ENCODE results near the gene ITPRIPL1. TPM values are rescaled to one million over a fixed set of nuclear protein-coding genes. Genes with fewer than 3 reads are reported as not detected.

The ITPRIPL1 gene
- total and polyA plus RNA-seq, 2 of the 8 experiments (the other 6 are each of a cell fraction or from before 2014, with no cell fraction given), result 10.6 to 16.1 TPM

- TF ChIP-seq CHD7 (IDR thresholded peaks at IDR 0.05; ENCODE audit: insufficient replicate concordance, low read length), result no peak
- TF ChIP-seq CBX5 (IDR thresholded peaks at IDR 0.05; ENCODE audit: low read depth, low read length), result no peak
- no peak for TF ChIP-seq FOSL1 (IDR thresholded peaks at IDR 0.05; ENCODE audit: insufficient read depth, low read depth, low read length)
- TF ChIP-seq EGR1 (IDR thresholded peaks at IDR 0.05; ENCODE audit: borderline replicate concordance, low read depth, low read length), result no peak
- no peak for TF ChIP-seq YY1 (IDR thresholded peaks at IDR 0.05; ENCODE audit: low read depth, low read length)
- TF ChIP-seq HDAC2 (IDR thresholded peaks at IDR 0.05; ENCODE audit: borderline replicate concordance in 1 of 2, low read depth in 2 of 2, low read length in 2 of 2), result no peak
- no peak for TF ChIP-seq SP2 (IDR thresholded peaks at IDR 0.05; ENCODE audit: low read length)
- no peak for TF ChIP-seq SUZ12 (IDR thresholded peaks at IDR 0.05; ENCODE audit: low read length)
- no peak for TF ChIP-seq ATF3 (IDR thresholded peaks at IDR 0.05; ENCODE audit: insufficient read depth, low read depth, low read length)
- no peak for TF ChIP-seq BRCA1 (IDR thresholded peaks at IDR 0.05; ENCODE audit: low read depth, low read length)
Observed at GRCh38 chr2:96329874-96330273, 4.8 kb downstream of the ITPRIPL1 start (continued).

All from H1 (cell line).